Esophagus muscularis mucosa (tissue), 4 donors: Measurements from ENCODE around the gene FKBP5.

Experiments used
- CTCF ChIP-seq, 3 experiments: fragments of 200-600 bp in 2 of 3; fragments of 450-650 bp in 1 of 3; sonication (generic) in 2 of 3; IDR thresholded peaks; one replicate each; pipeline ENCODE4 v1.5.1; 2017 to 2019; ENCODE audit warnings: antibody characterized with exemption in 3 of 3, mild to moderate bottlenecking in 2 of 3, moderate library complexity in 1 of 3
- EP300 ChIP-seq: sonication (generic); formaldehyde crosslinking; IDR thresholded peaks from one replicate; pipeline ENCODE4 v1.6.1; 2017; ENCODE audit warnings: antibody characterized with exemption
- POLR2A ChIP-seq: fragments of 450-650 bp; IDR thresholded peaks from one replicate; pipeline ENCODE4 v1.6.1; 2017; ENCODE audit warnings: antibody characterized with exemption, moderate library complexity, mild to moderate bottlenecking, low read depth
- POLR2AphosphoS5 ChIP-seq, 2 donors: sonication (generic); formaldehyde crosslinking; IDR thresholded peaks; one replicate each; pipeline ENCODE4 v1.6.1; 2017; ENCODE audit warnings: antibody characterized with exemption in 2 of 2

- TF ChIP-seq POLR2A = no peak
- TF ChIP-seq CTCF (IDR thresholded peaks at IDR 0.05) = no peak
- TF ChIP-seq POLR2AphosphoS5 (IDR thresholded peaks at IDR 0.05) = no peak
- TF ChIP-seq EP300 = no peak
Measured at GRCh38 chr6:35534407-35535170, 154.1 kb downstream of the FKBP5 start.
